WTC11 (cell line): Measurements from ENCODE around the gene ABR.

Source experiments
- ATF1 ChIP-seq: sonication (generic); formaldehyde crosslinking; IDR thresholded peaks from 2 replicates; pipeline ENCODE4 v1.8.1; 2023; ENCODE audit warnings: mild to moderate bottlenecking, moderate library complexity, missing genetic modification reagents
- ATF3 ChIP-seq: sonication (generic); formaldehyde crosslinking; conservative IDR thresholded peaks from 2 replicates; pipeline ENCODE4 v1.8.1; 2022; ENCODE audit warnings: mild to moderate bottlenecking, missing genetic modification reagents
- CTCF ChIP-seq: fragments of 200-600 bp; IDR thresholded peaks from 2 replicates; pipeline ENCODE4 v1.8.0; 2022; ENCODE audit warnings: antibody characterized with exemption
- FOXP4 ChIP-seq: sonication (generic); formaldehyde crosslinking; IDR thresholded peaks from 2 replicates; pipeline ENCODE4 v1.8.0; 2022; ENCODE audit warnings: mild to moderate bottlenecking, missing genetic modification reagents
- JUN ChIP-seq: sonication (generic); formaldehyde crosslinking; IDR thresholded peaks from 2 replicates; pipeline ENCODE4 v1.8.0; 2023; ENCODE audit warnings: mild to moderate bottlenecking, missing genetic modification reagents
- KAT7 ChIP-seq: sonication (generic); formaldehyde crosslinking; IDR thresholded peaks from 2 replicates; pipeline ENCODE4 v1.8.1; 2023; ENCODE audit warnings: missing genetic modification reagents, mild to moderate bottlenecking, borderline replicate concordance
- MAX ChIP-seq: sonication (generic); formaldehyde crosslinking; IDR thresholded peaks from 2 replicates; pipeline ENCODE4 v1.8.0; 2022; ENCODE audit warnings: mild to moderate bottlenecking, missing genetic modification reagents
- MXD4 ChIP-seq: fragments of 250-450 bp; sonication (Bioruptor Pico); IDR thresholded peaks from 2 replicates; pipeline ENCODE4 v1.8.0; 2021; ENCODE audit warnings: mild to moderate bottlenecking, moderate library complexity, borderline replicate concordance
- NFYB ChIP-seq: sonication (generic); formaldehyde crosslinking; conservative IDR thresholded peaks from 2 replicates; pipeline ENCODE4 v1.8.0; 2022; ENCODE audit warnings: low read depth, missing genetic modification reagents
- NR1H2 ChIP-seq: sonication (generic); formaldehyde crosslinking; IDR thresholded peaks from 2 replicates; pipeline ENCODE4 v1.9.0; 2021; ENCODE audit warnings: mild to moderate bottlenecking, moderate library complexity, missing genetic modification reagents
- USF1 ChIP-seq: sonication (generic); formaldehyde crosslinking; IDR thresholded peaks from 2 replicates; pipeline ENCODE4 v1.8.0; 2022; ENCODE audit warnings: mild to moderate bottlenecking, missing genetic modification reagents
- ZNF232 ChIP-seq: sonication (generic); formaldehyde crosslinking; IDR thresholded peaks from 2 replicates; pipeline ENCODE4 v1.8.0; 2022; ENCODE audit warnings: mild to moderate bottlenecking, missing genetic modification reagents
- ZNF263 ChIP-seq: sonication (generic); formaldehyde crosslinking; IDR thresholded peaks from 2 replicates; pipeline ENCODE4 v1.8.1; 2022; ENCODE audit warnings: low read depth, mild to moderate bottlenecking, moderate library complexity, missing genetic modification reagents
- ZNF396 ChIP-seq: fragments of 250-450 bp; sonication (Bioruptor Pico); IDR thresholded peaks from 2 replicates; pipeline ENCODE4 v1.8.0; 2021; ENCODE audit warnings: mild to moderate bottlenecking, moderate library complexity, borderline replicate concordance

GRCh38 chr17:1134634-1135324 is 45.0 kb downstream of the ABR start:
- TF ChIP-seq ZNF263 (no peak), CTCF (no peak), FOXP4 (no peak), KAT7 (CRISPR knock-in tag) (no peak), NR1H2 (CRISPR knock-in tag) (no peak), ZNF232 (CRISPR knock-in tag) (no peak), ATF1 (CRISPR knock-in tag) (no peak), USF1 (CRISPR knock-in tag) (no peak), NFYB (no peak), MXD4 (CRISPR knock-in tag) (no peak), ATF3 (no peak), ZNF396 (CRISPR knock-in tag) (no peak), JUN (no peak), MAX (CRISPR knock-in tag) (no peak)
